Measurements from ENCODE around the gene OLFM1.

GRCh38 chr9:135040892-135041291, 46.6 kb upstream of the OLFM1 start:
- TF ChIP-seq CTCF (IDR thresholded peaks at IDR 0.05; ENCODE audit: insufficient read depth, low read length) (no peak), GABPA (IDR thresholded peaks at IDR 0.05; ENCODE audit: low read depth) (no peak), REST (IDR thresholded peaks at IDR 0.05; ENCODE audit: insufficient replicate concordance, low read depth) (no peak), POLR2AphosphoS5 (IDR thresholded peaks at IDR 0.05; ENCODE audit: low read depth) (no peak), SPI1 (IDR thresholded peaks at IDR 0.05; ENCODE audit: borderline replicate concordance, low read depth) (no peak)

Data from HL-60 (cell line).